DMS79 treated with DMSO at 0.1 percent for 48 hours (cell line): ENCODE measurements around the gene SERPIND1.
"Not testable (repeated sequence)": the region's sequence is repeated elsewhere in the genome, so short reads cannot be mapped to it uniquely, and the experiment has no call there.

Source experiments
- DNase-seq: peaks from one replicate; lab custom pipeline; 2025; lab: John Stamatoyannopoulos, UW

Gene SERPIND1

GRCh38 chr22:20814221-20814808 lies 40.4 kb downstream of the SERPIND1 start:
- DNase-seq, result no peak

GRCh38 chr22:20815477-20816050 lies 41.7 kb downstream of the SERPIND1 start:
- no peak for DNase-seq

DNA sequence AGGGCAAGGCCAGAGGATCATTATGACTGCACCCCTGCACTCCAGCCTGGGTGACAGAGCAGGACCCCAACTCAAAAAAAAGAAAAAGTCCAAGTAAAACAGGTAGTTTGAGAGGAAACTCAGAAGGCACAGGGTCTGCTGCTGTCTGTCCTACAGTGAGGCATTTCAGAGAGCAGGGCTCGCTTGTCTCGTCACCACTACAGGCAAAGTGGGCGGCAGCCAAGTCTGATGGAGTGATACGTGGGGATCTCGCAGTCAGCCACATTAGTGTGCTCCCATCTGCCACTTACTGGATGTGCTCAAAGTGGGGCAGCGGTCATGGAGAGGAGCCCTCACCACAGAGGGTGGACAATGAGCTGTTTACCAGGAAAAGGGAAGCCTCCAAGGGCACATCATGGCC lies 42.6 kb downstream of the SERPIND1 start:
- no peak for DNase-seq

DNA sequence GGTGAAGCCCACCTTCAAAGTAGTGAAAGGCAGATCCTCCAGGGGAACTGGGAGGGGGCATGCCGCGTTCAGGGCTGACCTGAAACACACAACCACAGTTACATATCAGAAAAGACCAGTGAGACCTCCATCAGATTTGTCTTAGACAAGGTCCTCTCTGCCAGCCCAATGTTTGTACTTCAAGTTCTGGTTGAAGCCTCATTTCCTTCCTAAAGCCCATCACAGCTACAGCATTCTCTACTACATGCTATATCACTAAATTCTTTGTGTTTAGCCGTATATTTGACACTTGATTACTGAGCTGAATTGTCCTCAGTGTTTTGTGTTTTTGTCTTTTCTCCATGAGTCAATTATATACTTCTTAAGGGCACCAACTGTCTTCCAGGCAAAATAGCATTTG lies 44.6 kb downstream of the SERPIND1 start:
- DNase-seq, result no peak

GRCh38 chr22:20819471-20819870 lies 45.6 kb downstream of the SERPIND1 start:
- DNase-seq, result no peak

DNA sequence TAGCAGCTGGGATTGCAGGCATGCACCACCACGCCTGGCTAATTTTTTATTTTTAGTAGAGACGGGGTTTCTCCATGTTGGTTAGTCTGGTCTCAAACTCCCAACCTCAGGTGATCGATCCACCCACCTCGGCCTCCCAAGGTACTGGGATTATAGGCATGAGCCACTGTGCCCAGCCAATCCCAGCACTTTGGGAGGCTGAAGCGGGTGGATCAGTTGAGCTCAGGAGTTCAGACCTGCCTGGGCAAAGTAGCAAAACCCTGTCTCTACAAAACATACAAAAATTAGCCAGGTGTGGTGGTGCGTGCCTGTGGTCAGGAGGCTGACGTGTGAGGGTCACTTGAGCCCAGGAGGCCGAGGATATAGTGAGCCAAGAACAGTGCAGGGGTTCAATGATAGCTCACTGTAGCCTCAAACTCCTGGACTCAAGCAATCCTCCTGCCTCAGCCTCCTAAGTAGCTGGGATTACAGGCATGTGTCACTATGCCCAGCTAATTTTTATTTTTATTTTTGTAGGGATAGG lies 47.9 kb downstream of the SERPIND1 start:
- DNase-seq, result not testable (repeated sequence)

GRCh38 chr22:20822240-20822639 lies 48.3 kb downstream of the SERPIND1 start:
- no peak for DNase-seq

- no peak for DNase-seq
These were observed 49.4 kb downstream of the SERPIND1 start for GRCh38 chr22:20823264-20823663.

DNA sequence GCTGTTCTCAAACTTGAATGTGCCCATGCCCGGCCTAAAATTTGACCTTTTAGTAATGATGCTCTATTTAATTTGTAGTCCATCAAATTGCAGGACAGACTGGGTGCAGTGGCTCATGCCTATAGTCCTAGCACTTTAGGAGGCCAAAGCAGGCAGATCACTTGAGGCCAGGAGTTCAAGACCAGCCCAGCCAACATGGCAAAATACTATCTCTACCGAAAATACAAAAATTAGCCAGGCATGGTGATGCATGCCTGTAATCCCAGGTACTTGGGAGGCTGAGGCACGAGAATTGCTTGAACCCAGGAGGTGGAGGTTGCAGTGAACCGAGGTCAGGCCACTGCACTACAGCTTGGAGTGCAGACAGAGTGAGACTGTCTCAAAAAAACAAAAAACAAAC lies 51.3 kb downstream of the SERPIND1 start:
- not testable (repeated sequence) for DNase-seq

- DNase-seq, result no peak
These were observed 51.7 kb downstream of the SERPIND1 start for GRCh38 chr22:20825624-20826023.

- DNase-seq, result not testable (repeated sequence)
These were observed 52.6 kb downstream of the SERPIND1 start for GRCh38 chr22:20826373-20827152.

DNA sequence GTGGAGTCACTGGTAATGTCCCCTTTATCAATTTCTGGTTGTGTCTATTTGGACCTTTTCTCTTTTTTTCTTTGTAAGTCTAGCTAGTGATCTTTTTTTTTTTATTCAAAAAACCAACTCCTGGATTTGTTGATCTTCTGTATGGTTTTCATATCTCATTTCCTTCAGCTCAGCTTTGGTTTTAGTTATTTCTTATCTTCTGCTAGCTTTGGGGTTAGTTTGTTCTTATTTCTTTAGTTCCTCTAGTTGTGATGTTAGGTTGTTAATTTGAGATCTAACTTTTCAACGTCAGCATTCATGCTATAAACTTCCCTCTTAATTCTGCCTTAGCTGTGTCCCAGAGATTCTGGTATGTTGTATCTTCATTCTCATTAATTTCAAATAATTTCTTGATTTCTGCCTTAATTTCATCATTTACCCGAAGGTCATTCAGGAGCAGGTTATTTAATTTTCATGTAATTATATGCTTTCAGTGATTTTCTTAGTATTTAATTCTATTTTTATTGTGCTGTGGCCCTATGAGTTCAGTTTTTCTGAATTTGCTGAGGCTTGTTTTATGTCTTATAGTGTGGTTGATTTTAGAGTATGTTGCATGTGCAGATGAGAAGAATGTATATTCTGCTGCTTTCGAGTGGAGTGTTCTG lies 55.7 kb downstream of the SERPIND1 start:
- DNase-seq, result no peak

- no peak for DNase-seq
These were observed 59.3 kb downstream of the SERPIND1 start for GRCh38 chr22:20833225-20833665.

DNA sequence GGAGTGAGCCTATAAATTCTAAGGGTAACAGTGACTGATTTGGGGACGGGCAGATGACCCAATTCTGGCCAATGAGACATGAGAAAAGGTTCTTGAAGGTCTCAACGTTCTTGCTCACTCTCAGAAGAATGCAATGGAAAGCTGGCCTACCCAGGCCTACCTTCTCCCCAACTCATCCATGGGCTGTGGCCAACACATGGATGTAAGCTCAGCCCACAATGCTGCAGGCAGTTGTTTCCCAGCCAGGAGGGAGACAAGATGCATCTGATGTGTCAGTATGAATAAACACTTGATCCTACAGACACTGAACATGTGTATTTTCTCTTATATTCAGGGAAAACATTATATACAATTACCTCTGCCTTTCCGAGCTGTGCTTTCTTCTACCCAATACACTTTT lies 60.3 kb downstream of the SERPIND1 start:
- no peak for DNase-seq

GRCh38 chr22:20834725-20835124 lies 60.8 kb downstream of the SERPIND1 start:
- DNase-seq, result no peak
